ENCODE measurements around the gene TMEM266.

DNA sequence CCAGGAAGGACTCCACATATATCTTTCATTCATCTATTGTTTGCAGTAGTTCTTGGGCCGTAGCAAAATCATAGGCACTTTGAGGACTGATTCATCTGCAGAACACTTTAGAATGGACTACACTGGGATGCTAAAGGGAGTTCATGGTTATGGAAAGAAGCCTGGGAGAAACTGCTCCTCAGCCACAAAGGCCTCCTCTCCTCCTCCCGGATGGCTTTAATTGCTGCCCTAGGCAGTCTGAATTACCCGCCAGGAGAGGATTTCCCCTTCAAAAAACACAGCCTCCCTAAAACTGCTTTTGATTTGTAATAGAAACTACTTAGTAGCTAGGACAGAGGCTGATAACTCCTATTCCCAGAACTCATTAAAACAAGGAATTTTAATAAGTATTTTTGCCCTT is 4.6 kb downstream of the TMEM266 start:
- TF ChIP-seq, protein P1, sequence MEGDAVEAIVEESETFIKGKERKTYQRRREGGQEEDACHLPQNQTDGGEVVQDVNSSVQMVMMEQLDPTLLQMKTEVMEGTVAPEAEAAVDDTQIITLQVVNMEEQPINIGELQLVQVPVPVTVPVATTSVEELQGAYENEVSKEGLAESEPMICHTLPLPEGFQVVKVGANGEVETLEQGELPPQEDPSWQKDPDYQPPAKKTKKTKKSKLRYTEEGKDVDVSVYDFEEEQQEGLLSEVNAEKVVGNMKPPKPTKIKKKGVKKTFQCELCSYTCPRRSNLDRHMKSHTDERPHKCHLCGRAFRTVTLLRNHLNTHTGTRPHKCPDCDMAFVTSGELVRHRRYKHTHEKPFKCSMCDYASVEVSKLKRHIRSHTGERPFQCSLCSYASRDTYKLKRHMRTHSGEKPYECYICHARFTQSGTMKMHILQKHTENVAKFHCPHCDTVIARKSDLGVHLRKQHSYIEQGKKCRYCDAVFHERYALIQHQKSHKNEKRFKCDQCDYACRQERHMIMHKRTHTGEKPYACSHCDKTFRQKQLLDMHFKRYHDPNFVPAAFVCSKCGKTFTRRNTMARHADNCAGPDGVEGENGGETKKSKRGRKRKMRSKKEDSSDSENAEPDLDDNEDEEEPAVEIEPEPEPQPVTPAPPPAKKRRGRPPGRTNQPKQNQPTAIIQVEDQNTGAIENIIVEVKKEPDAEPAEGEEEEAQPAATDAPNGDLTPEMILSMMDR (conservative IDR thresholded peaks at IDR 0.05; ENCODE audit: low read depth, low read length) = no peak
- TF ChIP-seq EZH2 (IDR thresholded peaks at IDR 0.05; ENCODE audit: low read length, unreplicated experiment) = no peak
